Adrenal gland (tissue), 5 donors: Measurements from ENCODE around the gene OR51B4.

Experiments used
- POLR2A ChIP-seq, 2 donors: fragments of 450-650 bp; IDR thresholded peaks; one replicate each; pipeline ENCODE4 v1.6.1; 2017; ENCODE audit warnings: antibody characterized with exemption in 2 of 2, mild to moderate bottlenecking in 2 of 2, moderate library complexity in 1 of 2
- TF ChIP-seq, protein P1 (sequence below), 6 experiments: fragments of 450-650 bp in 4 of 6; fragments of 200-600 bp in 2 of 6; sonication (generic) in 1 of 6; IDR thresholded peaks; 1 replicate in 5 of 6; 2 replicates in 1 of 6; pipeline versions ENCODE4 v1.5.1 to v1.8.0; 2016 to 2021; ENCODE audit warnings: antibody characterized with exemption in 6 of 6, mild to moderate bottlenecking in 2 of 6, moderate library complexity in 1 of 6
- donor health status: DM: no; HTN: no; CAD: no.

DNA sequence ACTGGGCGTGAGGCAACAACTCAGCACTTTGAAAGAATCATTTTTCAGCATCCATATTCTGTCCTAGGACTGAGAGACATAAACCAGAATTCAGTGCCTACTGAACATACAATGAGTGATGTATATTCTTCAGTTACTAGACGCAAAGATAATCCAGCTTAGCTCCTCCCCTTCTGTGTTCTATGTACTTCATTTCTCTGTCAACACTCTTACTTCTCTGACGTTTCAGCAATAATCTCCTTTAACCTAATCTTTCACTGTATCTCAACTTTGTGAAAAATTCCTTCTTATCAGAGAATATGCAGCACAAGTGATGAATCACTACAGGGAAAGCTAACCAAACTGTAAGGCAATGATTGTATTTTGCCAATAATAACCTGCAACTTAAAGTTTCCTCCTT, 44.1 kb upstream of the OR51B4 start:
- TF ChIP-seq, protein P1, sequence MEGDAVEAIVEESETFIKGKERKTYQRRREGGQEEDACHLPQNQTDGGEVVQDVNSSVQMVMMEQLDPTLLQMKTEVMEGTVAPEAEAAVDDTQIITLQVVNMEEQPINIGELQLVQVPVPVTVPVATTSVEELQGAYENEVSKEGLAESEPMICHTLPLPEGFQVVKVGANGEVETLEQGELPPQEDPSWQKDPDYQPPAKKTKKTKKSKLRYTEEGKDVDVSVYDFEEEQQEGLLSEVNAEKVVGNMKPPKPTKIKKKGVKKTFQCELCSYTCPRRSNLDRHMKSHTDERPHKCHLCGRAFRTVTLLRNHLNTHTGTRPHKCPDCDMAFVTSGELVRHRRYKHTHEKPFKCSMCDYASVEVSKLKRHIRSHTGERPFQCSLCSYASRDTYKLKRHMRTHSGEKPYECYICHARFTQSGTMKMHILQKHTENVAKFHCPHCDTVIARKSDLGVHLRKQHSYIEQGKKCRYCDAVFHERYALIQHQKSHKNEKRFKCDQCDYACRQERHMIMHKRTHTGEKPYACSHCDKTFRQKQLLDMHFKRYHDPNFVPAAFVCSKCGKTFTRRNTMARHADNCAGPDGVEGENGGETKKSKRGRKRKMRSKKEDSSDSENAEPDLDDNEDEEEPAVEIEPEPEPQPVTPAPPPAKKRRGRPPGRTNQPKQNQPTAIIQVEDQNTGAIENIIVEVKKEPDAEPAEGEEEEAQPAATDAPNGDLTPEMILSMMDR (IDR thresholded peaks at IDR 0.05), result no peak
- no peak for TF ChIP-seq POLR2A (IDR thresholded peaks at IDR 0.05)
